Anterior cingulate cortex (tissue), 58 donors: Measurements from ENCODE around the gene AIFM2.
"Not testable (repeated sequence)": the region's sequence is repeated elsewhere in the genome, so short reads cannot be mapped to it uniquely, and the experiment has no call there.

Experiments
- DNase-seq, 58 donors: peaks; one replicate each; lab custom pipeline; 2025; lab: John Stamatoyannopoulos, UW

AIFM2 gene

GRCh38 chr10:70132098-70133029 is at the start of gene AIFM2:
Gene AIFM2, minus strand, starts transcription at chr10:70132825. Its CDS starts 8,741 bp downstream, at chr10:70124084.
- DNase-seq, result peak in 18 of 58 donors; percentile 5 to 48 (median 22)

- DNase-seq, result not testable (repeated sequence)
Observed at GRCh38 chr10:70179209-70179608, 46.6 kb upstream of the AIFM2 start.

GRCh38 chr10:70178139-70178725 is 45.6 kb upstream of the AIFM2 start:
- DNase-seq, result no peak

- no peak for DNase-seq
Observed at GRCh38 chr10:70176441-70176840, 43.8 kb upstream of the AIFM2 start.

GRCh38 chr10:70175516-70175915 is 42.9 kb upstream of the AIFM2 start:
- no peak for DNase-seq

- peak in 6 of 58 donors; percentile 1 to 19 (median 9) for DNase-seq
Observed at GRCh38 chr10:70174058-70174741, 41.6 kb upstream of the AIFM2 start.

GRCh38 chr10:70169649-70170364 is 37.2 kb upstream of the AIFM2 start:
- peak in 10 of 58 donors; percentile 29 to 71 (median 56) for DNase-seq

GRCh38 chr10:70169011-70169410 is 36.4 kb upstream of the AIFM2 start:
- no peak for DNase-seq

GRCh38 chr10:70167246-70167645 is 34.6 kb upstream of the AIFM2 start:
- no peak for DNase-seq

- no peak for DNase-seq
Observed at GRCh38 chr10:70166394-70166793, 33.8 kb upstream of the AIFM2 start.

- DNase-seq, result no peak
Observed at GRCh38 chr10:70164163-70164562, 31.5 kb upstream of the AIFM2 start.

- no peak for DNase-seq
Observed at GRCh38 chr10:70163448-70163847, 30.8 kb upstream of the AIFM2 start.

- no peak for DNase-seq
Observed at GRCh38 chr10:70162892-70163201, 30.2 kb upstream of the AIFM2 start.

GRCh38 chr10:70162151-70162891 is 29.7 kb upstream of the AIFM2 start:
- DNase-seq, result no peak

- no peak for DNase-seq
Observed at GRCh38 chr10:70160798-70161197, 28.2 kb upstream of the AIFM2 start.

- not testable (repeated sequence) for DNase-seq
Observed at GRCh38 chr10:70159366-70159765, 26.7 kb upstream of the AIFM2 start.

- DNase-seq, result no peak
Observed at GRCh38 chr10:70158113-70158512, 25.5 kb upstream of the AIFM2 start.

GRCh38 chr10:70155255-70155838 is 22.7 kb upstream of the AIFM2 start:
- DNase-seq, result no peak

- no peak for DNase-seq
Observed at GRCh38 chr10:70148516-70148915, 15.9 kb upstream of the AIFM2 start.

- no peak for DNase-seq
Observed at GRCh38 chr10:70147259-70147625, 14.6 kb upstream of the AIFM2 start.
